ENCODE data around the gene TMEM31. TPM values are rescaled to one million over a fixed set of nuclear protein-coding genes. Genes with fewer than 3 reads are reported as not detected.

TMEM31 gene
- total and polyA plus RNA-seq, 9 of the 15 experiments (the other 6 are each of a cell fraction or from before 2014, with no cell fraction given) = 0.18 TPM; not detected in 8

- TF ChIP-seq ZNF639 (CRISPR knock-in tag; conservative IDR thresholded peaks at IDR 0.05 in 1 of 2, IDR thresholded peaks at IDR 0.05 in 1 of 2) (no peak; a peak in 1 of 4 replicates), ZHX1 (conservative IDR thresholded peaks at IDR 0.05; ENCODE audit: low read length) (no peak), ZBED1 (IDR thresholded peaks at IDR 0.05) (no peak), ZBTB33 (CRISPR knock-in tag; IDR thresholded peaks at IDR 0.05) (no peak), HDAC2 (IDR thresholded peaks at IDR 0.05) (no peak), MLX (CRISPR knock-in tag; conservative IDR thresholded peaks at IDR 0.05) (no peak), MLLT1 (IDR thresholded peaks at IDR 0.05) (peak; percentile 19 to 52; a peak in 2 of 4 replicates), RNF219 (CRISPR knock-in tag; IDR thresholded peaks at IDR 0.05) (no peak), TAL1 (IDR thresholded peaks at IDR 0.05) (no peak), SFPQ (IDR thresholded peaks at IDR 0.05; ENCODE audit: low read depth, low read length) (no peak), RBM17 (IDR thresholded peaks at IDR 0.05; ENCODE audit: borderline replicate concordance, low read depth, low read length) (no peak), GABPB2 (CRISPR knock-in tag; conservative IDR thresholded peaks at IDR 0.05) (no peak)
These were observed 24.3 kb upstream of the TMEM31 start, which contains the start of gene MORF4L2 (continued) for GRCh38 chrX:103686199-103687072.

Data from K562 (cell line).